Umbilical cord (tissue), 2 donors: ENCODE results near the gene EDDM3A. TPM values are rescaled to one million over a fixed set of nuclear protein-coding genes. Genes with fewer than 3 reads are reported as not detected.
A peak's percentile ranks its signal among the peaks of the same experiment; 100 is the strongest.
"Not testable (repeated sequence)": the region's sequence is repeated elsewhere in the genome, so short reads cannot be mapped to it uniquely, and the experiment has no call there.

Source experiments
- DNase-seq: peaks from one replicate; pipeline ENCODE4 v3.0.0-alpha.2; 2015; ENCODE audit warnings: low spot score
- total RNA-seq: library from RNA; depleted of rRNA; stranded (reverse); fragments of >200 nt; gene quantifications from one replicate; pipeline ENCODE4 v1.2.3, GENCODE V29; 2014; ENCODE audit warnings: low replicate concordance; ENCODE audit not compliant: insufficient read depth

EDDM3A gene, protein sequence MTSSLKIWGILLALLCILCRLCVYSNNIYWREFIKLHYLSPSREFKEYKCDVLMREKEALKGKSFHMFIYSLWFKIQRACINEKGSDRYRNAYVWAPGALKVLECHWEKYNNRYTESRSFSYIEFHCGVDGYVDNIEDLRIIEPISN
- total RNA-seq: not detected

GRCh38 chr14:20745571-20746358, at the start of gene EDDM3A:
TSS of gene EDDM3A (plus strand) at chr14:20745887. CDS start at chr14:20747581, 1,694 bp downstream.
- no peak for DNase-seq

DNA sequence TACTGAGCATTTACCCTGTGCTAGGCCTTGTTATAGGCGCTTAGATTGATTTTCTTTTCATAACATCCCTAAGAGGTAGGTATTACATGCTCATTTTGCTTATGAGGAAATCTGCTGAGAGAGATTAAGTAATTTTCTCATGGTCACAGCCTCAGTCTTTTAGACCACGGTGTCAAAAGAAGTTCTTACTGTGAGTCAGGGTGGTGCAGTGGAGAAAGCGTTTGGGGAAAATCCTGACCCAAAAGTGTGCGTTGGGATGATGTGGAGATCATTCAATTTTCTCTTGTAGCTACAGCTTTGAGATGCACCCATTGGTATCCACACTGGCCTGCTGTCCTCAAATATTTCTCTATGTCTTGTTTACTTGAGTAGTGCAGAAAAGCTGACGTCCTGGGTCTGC, 48.9 kb upstream of the EDDM3A start:
- DNase-seq: no peak

DNA sequence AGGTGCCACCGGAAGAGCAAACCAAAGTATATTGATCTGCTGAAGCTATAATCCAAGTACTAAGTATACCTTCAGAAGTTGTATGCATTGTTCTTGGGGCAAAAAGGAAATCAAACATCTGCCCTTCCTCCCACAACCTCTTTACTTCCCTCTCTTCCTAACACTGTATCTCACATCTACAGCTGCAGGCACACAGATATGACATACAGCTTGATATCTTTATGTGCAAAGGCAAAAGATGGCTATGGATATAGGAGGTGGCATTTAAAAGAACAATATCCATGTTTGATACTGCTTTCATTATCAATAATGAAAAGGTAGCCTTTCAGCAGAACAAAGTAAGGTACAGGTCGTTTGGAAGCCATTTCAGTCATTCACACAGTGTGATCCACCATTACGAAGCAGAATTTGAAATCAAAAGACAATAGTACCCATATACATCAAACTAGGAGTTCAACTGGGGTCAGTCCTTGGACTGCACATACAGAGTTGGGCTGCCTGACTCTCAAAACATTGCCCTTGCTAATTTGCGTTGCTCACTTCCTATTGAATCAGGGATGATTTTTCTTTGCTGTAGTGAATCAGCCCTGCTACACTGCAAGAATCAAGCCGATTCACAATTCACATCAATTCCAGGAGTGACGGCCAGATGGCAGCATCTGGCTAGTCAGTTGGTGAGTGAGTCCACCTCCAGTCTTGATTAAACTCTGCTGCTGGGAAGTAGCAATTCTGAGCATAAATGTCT, 48.2 kb upstream of the EDDM3A start:
- peak; percentile 86 for DNase-seq

DNA sequence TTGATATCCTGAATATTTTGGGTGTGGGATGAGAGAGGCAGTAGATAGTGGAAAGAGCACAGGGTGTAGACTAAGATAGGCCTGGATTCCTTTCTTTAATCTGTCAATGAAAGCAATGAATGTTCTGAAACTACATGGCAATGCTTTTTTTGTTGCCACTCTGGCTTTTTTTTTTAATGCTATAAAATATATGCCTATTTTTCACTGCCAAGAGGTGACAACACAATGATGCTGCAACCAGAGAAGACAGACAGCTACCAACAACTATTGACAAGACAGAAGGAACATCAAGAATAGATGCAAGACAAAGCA, 47.7 kb upstream of the EDDM3A start:
- DNase-seq: no peak

GRCh38 chr14:20698934-20699333, 46.8 kb upstream of the EDDM3A start:
- no peak for DNase-seq

- DNase-seq: peak; percentile 92
These were observed 45.8 kb upstream of the EDDM3A start for GRCh38 chr14:20699931-20700330.

GRCh38 chr14:20700965-20701364, 44.7 kb upstream of the EDDM3A start:
- not testable (repeated sequence) for DNase-seq

DNA sequence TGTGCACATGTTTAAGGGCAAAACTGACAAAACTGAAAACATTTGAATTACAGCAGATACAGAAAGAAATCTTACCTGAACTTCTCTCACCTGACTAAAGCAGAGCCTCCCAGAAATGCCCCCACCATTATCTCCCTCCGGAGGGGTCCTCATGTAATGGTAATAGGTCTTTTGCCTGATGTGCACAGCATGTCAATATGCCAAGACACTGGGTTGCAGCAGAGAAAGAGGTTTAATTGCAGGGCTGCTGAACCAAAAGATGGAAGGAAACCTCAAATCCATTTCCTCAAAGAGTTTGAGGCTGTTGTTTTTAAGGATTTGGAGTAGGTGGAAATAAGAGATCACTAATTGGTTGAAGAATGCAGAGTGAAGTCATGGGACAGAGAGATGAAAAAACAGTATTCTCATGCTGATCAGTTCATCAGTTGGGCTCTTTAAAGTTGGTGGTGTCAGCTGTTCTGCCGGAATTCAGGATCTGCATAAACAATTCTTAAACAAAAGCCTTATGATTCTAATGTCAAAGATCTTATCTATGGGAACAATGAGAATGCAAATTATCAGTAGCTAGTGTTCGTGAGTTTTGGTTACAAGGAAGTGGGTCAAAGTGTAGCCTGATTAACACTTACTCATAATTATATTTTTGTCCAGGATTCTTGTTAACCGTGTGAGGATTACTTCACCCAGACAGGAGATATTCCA, 38.9 kb upstream of the EDDM3A start:
- no peak for DNase-seq

- peak; percentile 26 for DNase-seq
These were observed 38.1 kb upstream of the EDDM3A start for GRCh38 chr14:20707622-20708021.

DNA sequence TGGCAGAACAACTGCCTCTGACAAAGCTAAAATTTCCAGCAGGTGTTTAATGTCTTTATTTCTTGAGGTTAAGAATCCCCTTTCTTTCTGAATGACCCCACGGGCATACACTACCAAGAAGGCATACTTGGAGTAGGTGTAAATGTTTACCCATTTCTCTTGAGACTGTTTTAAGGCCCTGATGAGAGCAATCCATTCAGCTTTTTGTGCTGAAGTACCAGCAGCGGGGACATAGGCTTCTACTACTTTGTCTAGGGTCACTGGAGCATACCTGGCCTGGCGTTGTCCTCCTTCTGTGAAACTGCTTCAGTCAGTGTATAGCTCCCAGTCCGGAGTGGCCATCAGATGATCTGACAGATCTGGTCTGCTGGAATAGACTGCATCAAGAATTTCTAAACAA, 34.4 kb upstream of the EDDM3A start:
- no peak for DNase-seq

- no peak for DNase-seq
These were observed 34.0 kb upstream of the EDDM3A start for GRCh38 chr14:20711685-20712084.

DNA sequence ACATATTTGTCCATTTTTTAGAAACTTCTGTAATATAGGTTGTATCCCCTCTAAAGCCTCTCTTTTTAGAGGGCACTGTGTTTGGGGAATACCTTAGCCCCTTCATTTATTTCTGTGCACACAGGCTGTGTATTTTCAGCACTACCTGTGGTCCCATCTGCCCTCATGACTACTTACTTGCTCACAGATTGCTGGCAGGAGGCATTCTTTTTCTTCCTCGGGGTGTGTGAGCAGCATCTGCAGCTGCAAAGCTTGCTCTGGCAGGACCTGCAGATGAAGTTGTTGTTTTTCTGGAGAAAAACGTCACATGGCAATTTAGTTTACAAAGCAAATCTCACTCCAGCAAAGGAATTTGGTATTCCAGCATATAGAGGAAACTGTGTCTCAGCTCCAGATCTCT, 32.8 kb upstream of the EDDM3A start:
- peak; percentile 18 for DNase-seq

GRCh38 chr14:20714593-20715250, 31.0 kb upstream of the EDDM3A start:
- peak; percentile 35 for DNase-seq

DNA sequence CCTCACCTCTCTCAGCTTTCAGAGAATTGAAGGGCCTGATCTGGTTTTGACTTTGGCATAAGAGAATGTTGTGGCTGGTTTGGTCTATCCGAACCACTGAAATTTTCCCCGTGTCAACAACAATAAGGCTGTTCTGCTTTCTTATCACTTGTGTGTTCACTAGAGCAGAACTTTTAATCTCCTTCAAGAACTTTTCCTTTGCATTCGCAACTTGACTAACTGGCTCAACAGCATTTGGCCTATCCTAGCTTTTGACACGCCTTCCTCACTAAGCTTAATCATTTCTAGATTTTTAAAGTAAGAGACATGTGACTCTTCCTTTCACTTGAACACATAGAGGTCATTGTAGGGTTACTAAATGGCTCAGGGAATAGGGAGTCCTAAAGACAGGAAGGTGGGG, 25.9 kb upstream of the EDDM3A start:
- peak; percentile 45 for DNase-seq

DNA sequence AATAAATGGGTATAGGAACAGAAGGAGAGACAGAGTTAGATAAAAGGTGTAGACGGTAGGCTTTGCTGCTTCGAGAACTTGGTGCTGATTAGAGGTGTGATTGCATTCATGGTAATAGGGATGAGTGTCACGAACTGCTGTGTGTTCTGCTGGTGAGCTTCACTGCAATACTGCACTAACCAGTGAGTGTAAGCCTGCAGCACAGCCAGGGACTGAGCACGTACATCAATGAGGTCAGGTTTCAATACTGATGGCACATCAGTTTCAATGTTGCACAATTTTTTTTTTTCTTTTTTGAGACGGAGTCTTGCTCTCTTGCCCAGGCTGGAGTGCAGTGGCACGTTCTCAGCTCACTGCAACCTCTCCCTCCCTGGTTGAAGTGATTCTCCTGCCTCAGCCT, 24.9 kb upstream of the EDDM3A start:
- no peak for DNase-seq

GRCh38 chr14:20722016-20722415, 23.7 kb upstream of the EDDM3A start:
- no peak for DNase-seq

- DNase-seq: no peak
These were observed 22.2 kb upstream of the EDDM3A start for GRCh38 chr14:20723488-20723887.

- not testable (repeated sequence) for DNase-seq
These were observed 19.6 kb upstream of the EDDM3A start for GRCh38 chr14:20726121-20726520.

GRCh38 chr14:20726531-20726930, 19.2 kb upstream of the EDDM3A start:
- no peak for DNase-seq

DNA sequence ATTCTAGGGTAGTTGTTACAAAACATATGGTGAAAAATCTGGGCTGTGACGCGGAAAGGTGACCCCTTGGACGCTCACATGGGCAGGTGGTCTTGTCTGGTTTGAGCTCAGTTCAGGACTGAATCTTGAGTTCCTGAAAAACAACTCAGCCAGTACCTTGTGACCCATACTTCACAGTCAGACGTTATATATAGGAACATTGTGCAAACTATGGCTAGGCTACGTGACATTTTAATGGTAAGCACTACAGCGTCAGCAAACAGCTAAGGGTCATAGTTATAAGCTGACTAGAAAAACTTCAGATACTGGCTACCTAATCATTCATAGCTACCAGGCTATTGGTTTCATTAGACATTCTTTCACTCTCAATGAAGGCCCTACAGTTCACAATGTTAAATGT, 14.8 kb upstream of the EDDM3A start:
- peak; percentile 13 for DNase-seq

GRCh38 chr14:20732477-20732876, 13.2 kb upstream of the EDDM3A start:
- DNase-seq: no peak
